HEK293 (cell line): ENCODE data around the gene FER1L5.

Source experiments
- CTCF ChIA-PET: fragments of 350-600 bp; formaldehyde crosslinking; extraction: SDS; loops from one replicate; lab custom pipeline; 2021; ENCODE audit warnings: antibody characterized with exemption; lab: Yijun Ruan, JAX
- POLR2A ChIA-PET: fragments of 300-600 bp; formaldehyde crosslinking; extraction: SDS; loops from one replicate; lab custom pipeline; 2020; ENCODE audit warnings: antibody characterized with exemption, inconsistent platforms; lab: Yijun Ruan, JAX
- H3K27ac ChIP-seq: fragments of 200-500 bp; sonication (Bioruptor generic); 2 replicates; pipeline ENCODE4 v1.5.1; 2014; ENCODE audit warnings: low read depth, low read length, control low read depth, inconsistent platforms; ENCODE audit errors: extremely low read depth
- H3K36me3 ChIP-seq, 2 experiments: fragments of 200-500 bp in 1 of 2; sonication (Bioruptor generic) in 1 of 2; 1 replicate in 1 of 2; 2 replicates in 1 of 2; pipeline ENCODE4 v1.5.1; 2014 to 2017; ENCODE audit warnings: inconsistent platforms in 2 of 2, low read length in 2 of 2; ENCODE audit not compliant: control insufficient read depth in 2 of 2, insufficient read depth in 1 of 2
- H3K4me1 ChIP-seq: fragments of 200-500 bp; sonication (Bioruptor generic); 2 replicates; pipeline ENCODE4 v1.5.1; 2014; ENCODE audit warnings: mild to moderate bottlenecking, low read length, inconsistent platforms; ENCODE audit not compliant: control insufficient read depth, insufficient read depth
- H3K4me3 ChIP-seq: 2 replicates; pipeline ENCODE4 v1.5.1; 2011; ENCODE audit warnings: low read depth, mild to moderate bottlenecking, control low read depth, low read length, moderate library complexity
- H3K9me3 ChIP-seq: fragments of 200-500 bp; sonication (Bioruptor generic); 2 replicates; pipeline ENCODE4 v1.5.1; 2014; ENCODE audit warnings: low read depth, low read length, inconsistent platforms; ENCODE audit not compliant: control insufficient read depth, insufficient read depth
- CTCF ChIP-seq: fragments of 450-650 bp; formaldehyde crosslinking; IDR thresholded peaks from 2 replicates; pipeline ENCODE4 v1.5.1; 2016; ENCODE audit warnings: missing biosample characterization, missing genetic modification characterization
- GLI4 ChIP-seq: fragments of 450-650 bp; formaldehyde crosslinking; IDR thresholded peaks from 2 replicates; pipeline ENCODE4 v1.5.1; 2016; ENCODE audit warnings: missing biosample characterization, missing genetic modification characterization
- HOXA7 ChIP-seq: sonication (generic); formaldehyde crosslinking; IDR thresholded peaks from 2 replicates; pipeline ENCODE4 v1.8.1; 2022; ENCODE audit warnings: missing genetic modification reagents, borderline replicate concordance
- PATZ1 ChIP-seq: fragments of 450-650 bp; formaldehyde crosslinking; IDR thresholded peaks from 2 replicates; pipeline ENCODE4 v1.5.1; 2016; ENCODE audit warnings: missing biosample characterization, missing genetic modification characterization
- PRDM6 ChIP-seq: fragments of 450-650 bp; formaldehyde crosslinking; IDR thresholded peaks from 2 replicates; pipeline ENCODE4 v1.5.1; 2017; ENCODE audit warnings: missing biosample characterization, missing genetic modification characterization
- ZBTB21 ChIP-seq: fragments of 450-650 bp; formaldehyde crosslinking; IDR thresholded peaks from 2 replicates; pipeline ENCODE4 v1.5.1; 2017; ENCODE audit warnings: missing biosample characterization, missing genetic modification characterization
- ZBTB7A ChIP-seq: fragments of 450-650 bp; formaldehyde crosslinking; IDR thresholded peaks from 2 replicates; pipeline ENCODE4 v1.5.1; 2016; ENCODE audit warnings: low read depth, missing biosample characterization, missing genetic modification characterization
- ZIC2 ChIP-seq: fragments of 450-650 bp; formaldehyde crosslinking; IDR thresholded peaks from 2 replicates; pipeline ENCODE4 v1.5.1; 2016; ENCODE audit warnings: missing biosample characterization, missing genetic modification characterization
- ZNF248 ChIP-seq: fragments of 450-650 bp; formaldehyde crosslinking; IDR thresholded peaks from 2 replicates; pipeline ENCODE4 v1.5.1; 2017; ENCODE audit warnings: missing biosample characterization, missing genetic modification characterization
- ZNF292 ChIP-seq: fragments of 450-650 bp; formaldehyde crosslinking; IDR thresholded peaks from 2 replicates; pipeline ENCODE4 v1.5.1; 2016; ENCODE audit warnings: low read depth, missing biosample characterization, missing genetic modification characterization, borderline replicate concordance
- ZNF324 ChIP-seq: fragments of 450-650 bp; formaldehyde crosslinking; IDR thresholded peaks from 2 replicates; pipeline ENCODE4 v1.5.1; 2016; ENCODE audit warnings: missing biosample characterization, missing genetic modification characterization
- ZNF37A ChIP-seq: fragments of 450-650 bp; IDR thresholded peaks from 2 replicates; pipeline ENCODE4 v1.5.1; 2018; ENCODE audit warnings: missing biosample characterization, missing genetic modification characterization
- ZNF416 ChIP-seq: fragments of 450-650 bp; formaldehyde crosslinking; IDR thresholded peaks from 2 replicates; pipeline ENCODE4 v1.5.1; 2016; ENCODE audit warnings: missing biosample characterization, missing genetic modification characterization
- ZNF449 ChIP-seq: fragments of 450-650 bp; formaldehyde crosslinking; IDR thresholded peaks from 2 replicates; pipeline ENCODE4 v1.5.1; 2017; ENCODE audit warnings: missing biosample characterization, mild to moderate bottlenecking, missing genetic modification characterization, moderate library complexity
- ZNF596 ChIP-seq: fragments of 450-650 bp; IDR thresholded peaks from 2 replicates; pipeline ENCODE4 v1.5.0; 2018; ENCODE audit warnings: missing biosample characterization, mild to moderate bottlenecking, missing genetic modification characterization, moderate library complexity
- ZNF707 ChIP-seq: fragments of 450-650 bp; formaldehyde crosslinking; IDR thresholded peaks from 2 replicates; pipeline ENCODE4 v1.5.1; 2016; ENCODE audit warnings: missing biosample characterization, missing genetic modification characterization
- ZSCAN18 ChIP-seq: fragments of 450-650 bp; formaldehyde crosslinking; IDR thresholded peaks from 2 replicates; pipeline ENCODE4 v1.5.1; 2016; ENCODE audit warnings: missing biosample characterization, missing genetic modification characterization
- ZSCAN30 ChIP-seq: fragments of 450-650 bp; IDR thresholded peaks from 2 replicates; pipeline ENCODE4 v1.5.1; 2018; ENCODE audit warnings: missing biosample characterization, mild to moderate bottlenecking, missing genetic modification characterization, moderate library complexity

FER1L5 gene

GRCh38 chr2:96604104-96604503 lies 38.5 kb upstream of the FER1L5 start:
- Histone ChIP-seq H3K27ac (no peak overlapping the region), H3K4me3 (no peak overlapping the region), H3K9me3 (no peaks in the 10 kb centered on the region), H3K36me3 (peaks cover 33 to 96% of the 10 kb centered on the region in 2 experiments), H3K4me1 (no peaks in the 10 kb centered on the region)
- ChIA-PET CTCF (no interaction called here), POLR2A (no interaction called here)
- TF ChIP-seq ZNF248 (no peak), PATZ1 (tag by site-specific recombination) (no peak), CTCF (tag by site-specific recombination) (0 out of 2 replicates have a peak, but pooled peaks have one; percentile 27)

- TF ChIP-seq ZNF449 (tag by site-specific recombination) (peak; percentile 48; the same call in 1 of the 2 replicates), ZNF37A (tag by site-specific recombination) (no peak), GLI4 (tag by site-specific recombination) (no peak), ZNF292 (no peak), PRDM6 (no peak), ZBTB21 (tag by site-specific recombination) (no peak)
- TF ChIP-seq, all 188 proteins: peak for 1
- Histone ChIP-seq H3K9me3 (no peaks in the 10 kb centered on the region), H3K36me3 (peaks cover 57 to 96% of the 10 kb centered on the region in 2 experiments), H3K4me3 (no peak overlapping the region), H3K27ac (no peak overlapping the region), H3K4me1 (no peaks in the 10 kb centered on the region)
- POLR2A ChIA-PET: no interaction called here
- CTCF ChIA-PET: interaction anchor here (0.6 to 1.3 kb wide), 2 partner anchors 14 to 275 kb away, joined by 3 to 4 read pairs; no protein-coding TSS in a partner anchor
Observed at GRCh38 chr2:96608469-96609455, 33.8 kb upstream of the FER1L5 start.

GRCh38 chr2:96616128-96616527 lies 26.4 kb upstream of the FER1L5 start:
- Histone ChIP-seq H3K4me1 (no peaks in the 10 kb centered on the region), H3K4me3 (no peak overlapping the region), H3K36me3 (peaks cover 63 to 72% of the 10 kb centered on the region in 2 experiments), H3K27ac (no peak overlapping the region), H3K9me3 (no peaks in the 10 kb centered on the region)
- ChIA-PET POLR2A (no interaction called here), CTCF (no interaction called here)
- no peak for TF ChIP-seq ZSCAN30
- no peak for TF ChIP-seq ZNF596
- TF ChIP-seq ZNF416 (tag by site-specific recombination): no peak
- no peak for TF ChIP-seq ZNF707 (tag by site-specific recombination)
- no peak for TF ChIP-seq ZSCAN18
- TF ChIP-seq ZIC2 (tag by site-specific recombination): no peak
- no peak for TF ChIP-seq HOXA7 (CRISPR knock-in tag)
- TF ChIP-seq ZBTB7A (tag by site-specific recombination): no peak
- TF ChIP-seq ZNF324 (tag by site-specific recombination): no peak
- no peak for TF ChIP-seq ZBTB21 (tag by site-specific recombination)
